OCI-LY1 (cell line): ENCODE measurements around the gene LSM14A.

Experiments used
- H2AFZ ChIP-seq: fragments of 200-600 bp; sonication (generic), shearing (Covaris generic); 2 replicates; pipeline ENCODE4 v1.6.0; 2014; ENCODE audit warnings: antibody characterized with exemption, mild to moderate bottlenecking, low read length
- H3F3A ChIP-seq: fragments of 200-600 bp; sonication (generic), shearing (Covaris generic); 2 replicates; pipeline ENCODE4 v1.6.0; 2014; ENCODE audit warnings: mild to moderate bottlenecking, antibody characterized with exemption, low read length, moderate library complexity; ENCODE audit not compliant: insufficient read depth
- H3K27ac ChIP-seq: fragments of 200-600 bp; sonication (generic); 2 replicates; pipeline ENCODE4 v1.5.1; 2014; ENCODE audit warnings: low read length, mixed run types, mild to moderate bottlenecking, low read depth; ENCODE audit not compliant: poor library complexity, severe bottlenecking
- H3K27me3 ChIP-seq: fragments of 200-600 bp; sonication (generic); 2 replicates; pipeline ENCODE4 v1.6.0; 2014; ENCODE audit warnings: antibody characterized with exemption, mild to moderate bottlenecking, low read length, moderate library complexity; ENCODE audit not compliant: insufficient read depth
- H3K36me3 ChIP-seq: fragments of 200-600 bp; sonication (generic); 2 replicates; pipeline ENCODE4 v1.6.1; 2014; ENCODE audit warnings: mild to moderate bottlenecking, antibody characterized with exemption, low read length, moderate library complexity, mixed read lengths; ENCODE audit not compliant: insufficient read depth
- H3K4me1 ChIP-seq: fragments of 200-600 bp; sonication (generic); 2 replicates; pipeline ENCODE4 v1.5.1; 2014; ENCODE audit warnings: mild to moderate bottlenecking, low read length, moderate library complexity; ENCODE audit not compliant: insufficient read depth, severe bottlenecking
- H3K4me2 ChIP-seq: fragments of 200-600 bp; sonication (generic), shearing (Covaris generic); 2 replicates; pipeline ENCODE4 v1.6.1; 2014; ENCODE audit warnings: low read length
- H3K4me3 ChIP-seq: fragments of 200-600 bp; sonication (generic); 2 replicates; pipeline ENCODE4 v1.5.1; 2014; ENCODE audit warnings: low read length, low read depth, mild to moderate bottlenecking, mixed read lengths; ENCODE audit not compliant: poor library complexity, severe bottlenecking
- H3K79me2 ChIP-seq: fragments of 200-600 bp; shearing (Covaris generic); 2 replicates; pipeline ENCODE4 v1.6.1; 2016; ENCODE audit warnings: mixed run types, low read length, mixed read lengths; ENCODE audit not compliant: insufficient read depth
- H3K9ac ChIP-seq: fragments of 200-600 bp; sonication (generic), shearing (Covaris generic); 2 replicates; pipeline ENCODE4 v1.6.1; 2014; ENCODE audit warnings: mild to moderate bottlenecking, low read length, mixed read lengths
- H3K9me2 ChIP-seq: fragments of 200-600 bp; sonication (generic), shearing (Covaris generic); 2 replicates; pipeline ENCODE4 v1.6.1; 2014; ENCODE audit warnings: low read depth, mild to moderate bottlenecking, low read length, mixed read lengths
- H3K9me3 ChIP-seq: fragments of 200-600 bp; shearing (Covaris generic); 2 replicates; pipeline ENCODE4 v1.6.1; 2014; ENCODE audit warnings: low read length, mixed read lengths
- H4K20me1 ChIP-seq: fragments of 200-600 bp; sonication (generic), shearing (Covaris generic); 2 replicates; pipeline ENCODE4 v1.6.0; 2016; ENCODE audit warnings: mild to moderate bottlenecking, low read length; ENCODE audit not compliant: insufficient read depth
- EZH2 ChIP-seq: fragments of 200-600 bp; sonication (generic), shearing (Covaris generic); IDR thresholded peaks from 2 replicates; pipeline ENCODE4 v1.8.0; 2017; ENCODE audit warnings: borderline replicate concordance, mixed run types, mild to moderate bottlenecking, antibody characterized with exemption, low read length, moderate library complexity, mixed read lengths
- TF ChIP-seq, protein P1 (sequence below): fragments of 200-600 bp; sonication (generic), shearing (Covaris generic); IDR thresholded peaks from 2 replicates; pipeline ENCODE4 v1.5.1; 2017; ENCODE audit warnings: mild to moderate bottlenecking, antibody characterized with exemption, low read length, moderate library complexity, mixed read lengths

The LSM14A gene

DNA sequence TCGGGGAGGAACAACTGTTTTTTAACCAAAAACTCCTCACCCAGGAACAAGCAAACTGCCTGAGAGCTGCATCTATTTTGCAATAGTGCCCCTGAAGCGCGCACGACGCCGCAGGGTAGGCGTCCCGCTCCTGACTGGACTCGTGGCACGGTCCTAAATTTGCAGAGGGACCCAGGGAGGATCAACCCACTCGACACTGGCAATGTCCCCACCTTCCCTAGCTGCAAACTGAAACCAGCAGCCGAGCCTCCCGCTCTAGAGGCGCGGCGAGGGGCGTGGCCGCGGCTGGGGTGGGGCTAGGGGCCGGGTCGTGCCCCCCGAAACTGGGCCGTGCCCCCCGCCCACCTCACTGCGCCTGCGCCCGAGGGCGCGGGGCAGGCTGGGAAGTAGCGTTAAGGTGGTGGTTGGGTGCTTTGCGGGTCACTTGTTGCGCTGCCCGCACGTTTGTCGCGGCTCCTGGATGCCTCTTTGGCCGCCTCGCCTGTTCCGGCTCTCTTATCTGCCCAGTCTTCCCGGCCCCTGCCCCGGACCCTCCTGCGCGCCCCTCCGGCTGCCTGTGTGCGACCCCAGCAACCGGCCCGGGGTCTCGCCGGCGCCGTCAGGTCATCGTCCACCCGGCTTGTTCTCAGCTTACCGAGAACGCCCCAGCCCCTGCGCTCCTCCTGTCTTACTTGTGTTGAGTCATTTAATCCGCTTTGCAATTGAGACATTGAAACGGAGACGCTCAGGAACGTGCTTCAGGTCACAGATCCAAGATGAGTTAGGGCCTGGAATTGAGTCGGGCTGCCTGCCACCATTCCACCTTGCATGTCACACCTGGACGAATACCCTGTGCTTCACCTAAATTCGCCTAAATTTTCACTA is 37.9 kb upstream of the LSM14A start:
- Histone ChIP-seq H3K27me3 (no peaks in the 10 kb centered on the region), H4K20me1 (no peaks in the 10 kb centered on the region), H3K9me3 (no peaks in the 10 kb centered on the region), H3K27ac (no peak overlapping the region), H3F3A (no peaks in the 10 kb centered on the region), H3K4me1 (peaks cover 10% of the 10 kb centered on the region), H3K9ac (peak overlapping the region; percentile 91), H3K4me2 (peak overlapping the region; percentile 85), H3K4me3 (peak overlapping the region; percentile 94), H2AFZ (peak overlapping the region; percentile 93), H3K9me2 (no peaks in the 10 kb centered on the region), H3K36me3 (no peaks in the 10 kb centered on the region), H3K79me2 (no peaks in the 10 kb centered on the region)
- TF ChIP-seq, protein P1, sequence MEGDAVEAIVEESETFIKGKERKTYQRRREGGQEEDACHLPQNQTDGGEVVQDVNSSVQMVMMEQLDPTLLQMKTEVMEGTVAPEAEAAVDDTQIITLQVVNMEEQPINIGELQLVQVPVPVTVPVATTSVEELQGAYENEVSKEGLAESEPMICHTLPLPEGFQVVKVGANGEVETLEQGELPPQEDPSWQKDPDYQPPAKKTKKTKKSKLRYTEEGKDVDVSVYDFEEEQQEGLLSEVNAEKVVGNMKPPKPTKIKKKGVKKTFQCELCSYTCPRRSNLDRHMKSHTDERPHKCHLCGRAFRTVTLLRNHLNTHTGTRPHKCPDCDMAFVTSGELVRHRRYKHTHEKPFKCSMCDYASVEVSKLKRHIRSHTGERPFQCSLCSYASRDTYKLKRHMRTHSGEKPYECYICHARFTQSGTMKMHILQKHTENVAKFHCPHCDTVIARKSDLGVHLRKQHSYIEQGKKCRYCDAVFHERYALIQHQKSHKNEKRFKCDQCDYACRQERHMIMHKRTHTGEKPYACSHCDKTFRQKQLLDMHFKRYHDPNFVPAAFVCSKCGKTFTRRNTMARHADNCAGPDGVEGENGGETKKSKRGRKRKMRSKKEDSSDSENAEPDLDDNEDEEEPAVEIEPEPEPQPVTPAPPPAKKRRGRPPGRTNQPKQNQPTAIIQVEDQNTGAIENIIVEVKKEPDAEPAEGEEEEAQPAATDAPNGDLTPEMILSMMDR = no peak
- no peak for TF ChIP-seq EZH2

DNA sequence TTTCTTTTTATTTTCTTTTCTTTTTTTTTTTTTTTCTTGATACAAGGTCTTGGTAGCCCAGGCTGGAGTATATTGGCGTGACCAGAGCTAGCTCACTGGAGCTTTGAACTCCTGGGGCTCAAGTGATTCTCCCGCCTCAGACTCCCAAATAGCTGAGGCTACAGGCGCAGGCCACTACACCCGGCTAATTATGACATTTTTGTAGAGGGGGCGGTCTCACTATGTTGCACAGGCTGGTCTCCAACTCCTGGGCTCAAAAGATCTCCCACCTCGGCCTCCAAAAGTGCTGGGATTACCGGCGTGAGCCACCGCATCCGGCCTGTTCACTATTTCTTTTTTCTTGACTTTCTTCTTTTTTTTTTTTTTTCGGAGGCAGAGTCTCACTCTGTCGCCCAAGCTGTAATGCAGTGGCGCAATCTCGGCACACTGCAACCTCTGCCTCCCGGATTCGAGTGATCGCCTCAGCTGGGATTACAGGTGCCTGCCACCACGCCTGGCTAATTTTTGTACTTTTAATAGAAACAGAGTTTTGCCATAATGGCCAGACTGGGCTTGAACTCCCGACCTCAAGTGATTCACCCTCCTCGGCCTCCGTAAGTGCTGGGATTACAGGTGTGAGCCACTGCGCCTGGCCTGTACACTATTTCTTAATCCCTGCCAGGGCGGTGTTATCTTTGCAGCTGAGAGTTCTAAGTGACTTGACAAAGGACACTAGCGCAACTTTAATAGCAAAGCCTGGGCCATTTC is 37.1 kb upstream of the LSM14A start:
- H3K4me2 ChIP-seq = peak overlapping the region; percentile 85
- peaks cover 10% of the 10 kb centered on the region for H3K4me1 ChIP-seq
- no peak overlapping the region for H3K27ac ChIP-seq
- H2AFZ ChIP-seq = peak overlapping the region; percentile 93; the same call in 1 of the 2 replicates
- H3K36me3 ChIP-seq = no peaks in the 10 kb centered on the region
- H4K20me1 ChIP-seq = no peaks in the 10 kb centered on the region
- H3F3A ChIP-seq = no peaks in the 10 kb centered on the region
- no peaks in the 10 kb centered on the region for H3K27me3 ChIP-seq
- no peaks in the 10 kb centered on the region for H3K79me2 ChIP-seq
- peak overlapping the region; percentile 94 for H3K4me3 ChIP-seq
- TF ChIP-seq, protein P1 = no peak
- no peaks in the 10 kb centered on the region for H3K9me3 ChIP-seq
- H3K9me2 ChIP-seq = no peaks in the 10 kb centered on the region
- peak overlapping the region; percentile 91 for H3K9ac ChIP-seq

DNA sequence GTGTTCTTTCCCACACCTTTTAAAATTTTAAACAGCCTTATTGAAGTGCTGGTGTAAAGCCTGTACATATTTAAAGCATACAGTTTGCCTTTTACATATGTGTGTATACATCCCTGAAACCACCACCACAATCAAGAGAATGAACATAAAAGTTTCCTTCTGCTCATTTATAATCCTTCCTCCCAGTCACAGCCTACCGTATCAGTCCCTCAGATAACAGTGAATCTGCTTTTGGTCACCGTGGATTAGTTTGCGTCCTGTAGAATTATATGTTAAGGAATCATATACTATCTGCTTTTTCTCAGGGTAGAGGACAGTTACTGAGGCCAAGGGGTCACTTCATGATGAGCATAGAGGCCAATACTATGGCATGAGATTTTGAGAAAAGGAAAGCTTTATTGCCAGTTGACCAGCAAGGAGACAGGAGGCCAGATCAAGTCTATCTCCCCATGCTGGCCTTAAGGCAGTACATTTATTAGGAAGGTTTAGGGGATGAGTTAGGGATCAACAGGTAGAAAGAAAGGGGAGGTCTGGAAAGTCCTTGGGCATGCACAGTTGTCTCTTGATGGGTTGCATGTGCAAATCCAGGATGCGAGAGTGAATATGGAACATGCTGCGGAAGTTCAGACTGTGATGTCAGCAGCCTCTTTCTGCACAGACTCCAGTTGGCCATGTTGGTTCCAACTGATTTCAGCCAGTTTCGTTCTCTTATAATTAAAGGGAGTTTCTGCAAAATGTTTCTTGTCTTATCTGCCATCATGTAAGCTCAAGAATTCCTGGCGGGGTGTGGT is 36.3 kb upstream of the LSM14A start:
- Histone ChIP-seq H3K4me1 (peaks cover 10% of the 10 kb centered on the region), H4K20me1 (no peaks in the 10 kb centered on the region), H3K4me2 (no peak overlapping the region), H3K27me3 (no peaks in the 10 kb centered on the region), H3K9ac (no peak overlapping the region), H3K9me2 (no peaks in the 10 kb centered on the region), H3K4me3 (no peak overlapping the region), H2AFZ (no peak overlapping the region), H3K27ac (no peak overlapping the region), H3K36me3 (no peaks in the 10 kb centered on the region), H3K79me2 (no peaks in the 10 kb centered on the region), H3F3A (no peaks in the 10 kb centered on the region), H3K9me3 (no peaks in the 10 kb centered on the region)
- TF ChIP-seq EZH2 = no peak
- TF ChIP-seq, protein P1 = no peak
